ENCODE results near the gene PCCB. TPM values are rescaled to one million over a fixed set of nuclear protein-coding genes. Genes with fewer than 3 reads are reported as not detected.

The PCCB gene
- total RNA-seq, 1 donor from 2014 or later = 35.2 TPM

Other genes with a start within 250 kb of the PCCB start
- gene MSL2, start 54.0 kb upstream of the PCCB start, total RNA-seq (ENCODE audit: unreplicated experiment) = 44.7 TPM

All from endothelial cell (in vitro differentiated cells).